ENCODE results near the gene RAD23B.

Gene RAD23B

GRCh38 chr9:107368696-107369095, 85.6 kb downstream of the RAD23B start:
- no peaks in the 10 kb centered on the region for H3K9me3 Mint-ChIP-seq
- H3K36me3 Mint-ChIP-seq = no peaks in the 10 kb centered on the region
- no peak overlapping the region for H3K27ac Mint-ChIP-seq
- CTCF ChIA-PET = no interaction called here
- no peak overlapping the region for H3K4me3 Mint-ChIP-seq
- H3K4me1 Mint-ChIP-seq = no peaks in the 10 kb centered on the region
- no peak for DNase-seq
- H3K27me3 Mint-ChIP-seq = peaks cover 8% of the 10 kb centered on the region

- CTCF ChIA-PET = interaction anchor here (0.7 kb wide), 1 partner anchor 433 kb away, joined by 3 read pairs; no protein-coding TSS in a partner anchor
- H3K27me3 Mint-ChIP-seq = peaks cover 5% of the 10 kb centered on the region
- no peak overlapping the region for H3K4me3 Mint-ChIP-seq
- no peaks in the 10 kb centered on the region for H3K9me3 Mint-ChIP-seq
- DNase-seq = no peak
- H3K4me1 Mint-ChIP-seq = no peaks in the 10 kb centered on the region
- no peaks in the 10 kb centered on the region for H3K36me3 Mint-ChIP-seq
- H3K27ac Mint-ChIP-seq = no peak overlapping the region
These were observed 90.7 kb downstream of the RAD23B start for GRCh38 chr9:107373809-107374208.

- no peak for DNase-seq
- Mint-ChIP-seq H3K9me3 (no peaks in the 10 kb centered on the region), H3K27me3 (no peaks in the 10 kb centered on the region), H3K4me1 (no peaks in the 10 kb centered on the region), H3K27ac (no peak overlapping the region), H3K4me3 (no peak overlapping the region), H3K36me3 (no peaks in the 10 kb centered on the region)
- CTCF ChIA-PET = no interaction called here
These were observed 91.9 kb downstream of the RAD23B start for GRCh38 chr9:107375001-107375400.

GRCh38 chr9:107375651-107376369, 92.7 kb downstream of the RAD23B start:
- CTCF ChIA-PET = no interaction called here
- Mint-ChIP-seq H3K27me3 (no peaks in the 10 kb centered on the region), H3K27ac (no peak overlapping the region), H3K4me1 (no peaks in the 10 kb centered on the region), H3K36me3 (no peaks in the 10 kb centered on the region), H3K4me3 (no peak overlapping the region), H3K9me3 (no peaks in the 10 kb centered on the region)
- DNase-seq = no peak

GRCh38 chr9:107378006-107378405, 94.9 kb downstream of the RAD23B start:
- H3K4me3 Mint-ChIP-seq = no peak overlapping the region
- no peaks in the 10 kb centered on the region for H3K36me3 Mint-ChIP-seq
- H3K9me3 Mint-ChIP-seq = no peaks in the 10 kb centered on the region
- no peaks in the 10 kb centered on the region for H3K4me1 Mint-ChIP-seq
- H3K27ac Mint-ChIP-seq = no peak overlapping the region
- CTCF ChIA-PET = no interaction called here
- H3K27me3 Mint-ChIP-seq = no peaks in the 10 kb centered on the region
- DNase-seq = no peak

Data from activated naive CD4-positive, alpha-beta T cell treated with anti-CD3 and anti-CD28 coated beads, Interleukin-2, amount 10 ng/mL, durations not matched to agents 7 days and 5 days (primary cell).